ENCODE measurements around the gene ZBTB21.

DNA sequence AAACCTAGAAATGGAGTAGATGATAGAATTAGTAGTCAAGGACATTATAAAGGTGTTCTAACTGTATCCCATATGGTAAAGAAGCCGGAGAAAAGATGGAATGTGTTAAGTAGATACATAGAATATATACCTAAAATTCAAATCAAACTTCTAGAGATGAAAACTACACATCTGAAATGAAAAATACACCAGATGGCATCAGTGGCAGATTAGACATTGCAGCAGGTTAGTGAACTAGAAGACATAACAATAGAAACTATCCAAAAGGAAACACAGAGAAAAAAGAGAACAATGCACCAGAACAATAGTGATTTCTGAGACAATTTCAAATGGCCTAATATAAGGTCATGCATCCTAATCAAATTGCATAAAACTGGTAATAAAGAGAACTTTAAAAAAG is 26.9 kb downstream of the ZBTB21 start:
- TF ChIP-seq EZH2phosphoT487 (IDR thresholded peaks at IDR 0.05; ENCODE audit: low read depth) = no peak
- TF ChIP-seq, protein P1, sequence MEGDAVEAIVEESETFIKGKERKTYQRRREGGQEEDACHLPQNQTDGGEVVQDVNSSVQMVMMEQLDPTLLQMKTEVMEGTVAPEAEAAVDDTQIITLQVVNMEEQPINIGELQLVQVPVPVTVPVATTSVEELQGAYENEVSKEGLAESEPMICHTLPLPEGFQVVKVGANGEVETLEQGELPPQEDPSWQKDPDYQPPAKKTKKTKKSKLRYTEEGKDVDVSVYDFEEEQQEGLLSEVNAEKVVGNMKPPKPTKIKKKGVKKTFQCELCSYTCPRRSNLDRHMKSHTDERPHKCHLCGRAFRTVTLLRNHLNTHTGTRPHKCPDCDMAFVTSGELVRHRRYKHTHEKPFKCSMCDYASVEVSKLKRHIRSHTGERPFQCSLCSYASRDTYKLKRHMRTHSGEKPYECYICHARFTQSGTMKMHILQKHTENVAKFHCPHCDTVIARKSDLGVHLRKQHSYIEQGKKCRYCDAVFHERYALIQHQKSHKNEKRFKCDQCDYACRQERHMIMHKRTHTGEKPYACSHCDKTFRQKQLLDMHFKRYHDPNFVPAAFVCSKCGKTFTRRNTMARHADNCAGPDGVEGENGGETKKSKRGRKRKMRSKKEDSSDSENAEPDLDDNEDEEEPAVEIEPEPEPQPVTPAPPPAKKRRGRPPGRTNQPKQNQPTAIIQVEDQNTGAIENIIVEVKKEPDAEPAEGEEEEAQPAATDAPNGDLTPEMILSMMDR (IDR thresholded peaks at IDR 0.05; ENCODE audit: low read depth, low read length) = no peak

Measured in OCI-LY3 (cell line).